GM06990 (cell line): Measurements from ENCODE around the gene CBLN3.

Source experiments
- DNase-seq: peaks from one replicate; pipeline ENCODE4 v3.0.0-alpha.2; 2011; ENCODE audit not compliant: insufficient read length; ENCODE audit errors: extremely low read depth
- H3K27me3 ChIP-seq: replicated peaks from 2 replicates; pipeline ENCODE4 v1.6.0; 2011; ENCODE audit warnings: low read length; ENCODE audit not compliant: control insufficient read depth, insufficient read depth
- H3K36me3 ChIP-seq: 2 replicates; pipeline ENCODE4 v1.5.1; 2011; ENCODE audit warnings: low read length; ENCODE audit not compliant: control insufficient read depth, insufficient read depth
- H3K4me3 ChIP-seq: replicated peaks from 2 replicates; pipeline ENCODE4 v1.5.1; 2011; ENCODE audit warnings: low read depth, mild to moderate bottlenecking, control low read depth, low read length
- TF ChIP-seq, protein P1 (sequence below): IDR thresholded peaks from 2 replicates; pipeline ENCODE4 v1.5.1; 2011; ENCODE audit warnings: low read length, control low read depth, mild to moderate bottlenecking, inconsistent platforms; ENCODE audit not compliant: insufficient read depth, poor library complexity, severe bottlenecking

CBLN3 gene

GRCh38 chr14:24411443-24412389, 17.8 kb downstream of the CBLN3 start:
- Histone ChIP-seq H3K4me3 (no peak overlapping the region), H3K27me3 (peaks cover 1% of the 10 kb centered on the region), H3K36me3 (no peaks in the 10 kb centered on the region)
- TF ChIP-seq, protein P1, sequence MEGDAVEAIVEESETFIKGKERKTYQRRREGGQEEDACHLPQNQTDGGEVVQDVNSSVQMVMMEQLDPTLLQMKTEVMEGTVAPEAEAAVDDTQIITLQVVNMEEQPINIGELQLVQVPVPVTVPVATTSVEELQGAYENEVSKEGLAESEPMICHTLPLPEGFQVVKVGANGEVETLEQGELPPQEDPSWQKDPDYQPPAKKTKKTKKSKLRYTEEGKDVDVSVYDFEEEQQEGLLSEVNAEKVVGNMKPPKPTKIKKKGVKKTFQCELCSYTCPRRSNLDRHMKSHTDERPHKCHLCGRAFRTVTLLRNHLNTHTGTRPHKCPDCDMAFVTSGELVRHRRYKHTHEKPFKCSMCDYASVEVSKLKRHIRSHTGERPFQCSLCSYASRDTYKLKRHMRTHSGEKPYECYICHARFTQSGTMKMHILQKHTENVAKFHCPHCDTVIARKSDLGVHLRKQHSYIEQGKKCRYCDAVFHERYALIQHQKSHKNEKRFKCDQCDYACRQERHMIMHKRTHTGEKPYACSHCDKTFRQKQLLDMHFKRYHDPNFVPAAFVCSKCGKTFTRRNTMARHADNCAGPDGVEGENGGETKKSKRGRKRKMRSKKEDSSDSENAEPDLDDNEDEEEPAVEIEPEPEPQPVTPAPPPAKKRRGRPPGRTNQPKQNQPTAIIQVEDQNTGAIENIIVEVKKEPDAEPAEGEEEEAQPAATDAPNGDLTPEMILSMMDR: peak; percentile 78
- no peak for DNase-seq

DNA sequence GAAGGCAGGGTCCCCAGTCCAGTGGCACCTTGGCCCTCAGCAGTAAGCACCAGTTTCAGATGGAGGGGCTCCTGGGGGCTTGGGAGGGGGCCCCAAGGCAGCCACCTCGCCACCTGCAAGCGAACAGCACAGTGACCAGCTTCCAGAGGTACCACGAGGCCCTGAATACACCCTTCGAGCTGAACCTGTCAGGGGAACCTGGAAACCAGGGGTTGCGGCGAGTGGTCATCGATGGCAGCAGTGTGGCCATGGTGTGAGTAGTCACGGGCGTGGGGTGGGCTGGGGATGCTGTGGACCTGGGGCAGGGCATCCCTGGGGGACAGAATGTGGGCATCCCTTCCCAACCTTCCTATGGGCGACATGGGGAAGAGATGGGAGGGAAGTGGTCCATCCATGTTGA, 19.5 kb downstream of the CBLN3 start:
- Histone ChIP-seq H3K27me3 (peaks cover 1% of the 10 kb centered on the region), H3K36me3 (no peaks in the 10 kb centered on the region), H3K4me3 (no peak overlapping the region)
- no peak for DNase-seq
- TF ChIP-seq, protein P1: no peak

- no peak overlapping the region for H3K4me3 ChIP-seq
- TF ChIP-seq, protein P1: no peak
- H3K27me3 ChIP-seq: peaks cover 1% of the 10 kb centered on the region
- H3K36me3 ChIP-seq: no peaks in the 10 kb centered on the region
- DNase-seq: no peak
Observed at GRCh38 chr14:24409192-24409591, 20.3 kb downstream of the CBLN3 start.

GRCh38 chr14:24408764-24409163, 20.7 kb downstream of the CBLN3 start:
- Histone ChIP-seq H3K4me3 (no peak overlapping the region), H3K36me3 (no peaks in the 10 kb centered on the region), H3K27me3 (peaks cover 1% of the 10 kb centered on the region)
- no peak for DNase-seq
- TF ChIP-seq, protein P1: no peak

- H3K36me3 ChIP-seq: no peaks in the 10 kb centered on the region
- TF ChIP-seq, protein P1: no peak
- no peak for DNase-seq
- H3K27me3 ChIP-seq: peaks cover 1% of the 10 kb centered on the region
- H3K4me3 ChIP-seq: no peak overlapping the region
Observed at GRCh38 chr14:24407608-24408325, 21.7 kb downstream of the CBLN3 start.
